Mesothelial cell of epicardium (in vitro differentiated cells): ENCODE measurements around the gene PCAT6. TPM values are rescaled to one million over a fixed set of nuclear protein-coding genes. Genes with fewer than 3 reads are reported as not detected.
A peak's percentile ranks its signal among the peaks of the same experiment; 100 is the strongest.
"Not testable (repeated sequence)": the region's sequence is repeated elsewhere in the genome, so short reads cannot be mapped to it uniquely, and the experiment has no call there.

Experiments
- DNase-seq, 2 experiments: peaks; one replicate each; pipeline ENCODE4 v3.0.0; 2021; ENCODE audit warnings: low spot score in 2 of 2; ENCODE audit not compliant: unreplicated experiment in 2 of 2
- H3K27ac Mint-ChIP-seq: 2 replicates; pipeline ENCODE4 v1.8.0; 2021; ENCODE audit warnings: mixed read lengths
- H3K27me3 Mint-ChIP-seq: 2 replicates; pipeline ENCODE4 v1.8.0; 2021; ENCODE audit warnings: low read depth, mixed read lengths
- H3K36me3 Mint-ChIP-seq: 2 replicates; pipeline ENCODE4 v1.8.0; 2021; ENCODE audit warnings: mixed read lengths
- H3K4me1 Mint-ChIP-seq: 2 replicates; pipeline ENCODE4 v1.8.0; 2021; ENCODE audit warnings: mixed read lengths
- H3K4me3 Mint-ChIP-seq: 2 replicates; pipeline ENCODE4 v1.8.0; 2021; ENCODE audit warnings: mild to moderate bottlenecking, moderate library complexity, mixed read lengths
- H3K9me3 Mint-ChIP-seq: 2 replicates; pipeline ENCODE4 v1.8.0; 2021; ENCODE audit warnings: mixed read lengths
- CTCF ChIP-seq: fragments of 200-600 bp; sonication (generic); IDR thresholded peaks from one replicate; pipeline ENCODE4 v1.5.0; 2021; ENCODE audit warnings: antibody characterized with exemption; ENCODE audit not compliant: unreplicated experiment
- total RNA-seq: library from RNA; stranded (reverse); gene quantifications from 3 replicates; pipeline ENCODE4 v1.2.1, GENCODE V29; 2021

PCAT6 gene
- total RNA-seq, 1 donor from 2014 or later, result 9.9 TPM

- Mint-ChIP-seq H3K9me3 (no peaks in the 10 kb centered on the region), H3K36me3 (no peaks in the 10 kb centered on the region), H3K4me1 (peaks cover 23% of the 10 kb centered on the region), H3K27me3 (no peaks in the 10 kb centered on the region), H3K4me3 (no peak overlapping the region), H3K27ac (no peak overlapping the region)
- no peak for TF ChIP-seq CTCF
- no peak for DNase-seq
Measured at GRCh38 chr1:202815120-202815519, 4.4 kb downstream of the PCAT6 start.

- no peak for TF ChIP-seq CTCF
- Mint-ChIP-seq H3K4me3 (no peak overlapping the region), H3K36me3 (no peaks in the 10 kb centered on the region), H3K4me1 (peaks cover 9% of the 10 kb centered on the region), H3K27ac (no peak overlapping the region), H3K9me3 (no peaks in the 10 kb centered on the region), H3K27me3 (no peaks in the 10 kb centered on the region)
- DNase-seq, result no peak
Measured at GRCh38 chr1:202818819-202819218, 8.1 kb downstream of the PCAT6 start.

GRCh38 chr1:202821467-202821866, 10.7 kb downstream of the PCAT6 start:
- peak overlapping the region; percentile 87 for H3K27ac Mint-ChIP-seq
- no peaks in the 10 kb centered on the region for H3K9me3 Mint-ChIP-seq
- DNase-seq, result no peak
- no peaks in the 10 kb centered on the region for H3K36me3 Mint-ChIP-seq
- no peak for TF ChIP-seq CTCF
- no peaks in the 10 kb centered on the region for H3K27me3 Mint-ChIP-seq
- peaks cover 7% of the 10 kb centered on the region for H3K4me1 Mint-ChIP-seq
- no peak overlapping the region for H3K4me3 Mint-ChIP-seq

- no peak overlapping the region for H3K4me3 Mint-ChIP-seq
- H3K36me3 Mint-ChIP-seq, result no peaks in the 10 kb centered on the region
- TF ChIP-seq CTCF, result no peak
- DNase-seq, result no peak
- no peaks in the 10 kb centered on the region for H3K27me3 Mint-ChIP-seq
- H3K27ac Mint-ChIP-seq, result no peak overlapping the region
- H3K9me3 Mint-ChIP-seq, result peaks cover 3% of the 10 kb centered on the region
- H3K4me1 Mint-ChIP-seq, result peaks cover 7% of the 10 kb centered on the region
Measured at GRCh38 chr1:202825748-202826147, 15.0 kb downstream of the PCAT6 start.

DNA sequence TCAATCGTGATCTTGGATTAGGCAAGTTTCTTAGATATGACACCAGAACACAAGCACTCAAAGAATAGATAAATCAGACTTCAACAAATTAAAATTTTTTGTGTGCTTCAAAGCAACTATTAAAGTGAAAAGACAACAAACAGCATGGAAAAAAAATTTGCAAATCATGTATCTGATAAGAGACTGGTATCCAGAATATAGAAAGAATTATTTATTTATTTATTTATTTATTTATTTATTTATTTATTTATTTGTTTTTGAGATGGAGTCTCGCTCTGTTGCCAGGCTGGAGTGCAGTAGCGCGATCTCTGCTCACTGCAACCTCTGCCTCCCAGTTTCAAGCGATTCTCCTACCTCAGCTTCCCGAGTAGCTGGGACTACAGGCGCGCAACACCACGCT, 18.5 kb downstream of the PCAT6 start:
- not testable (repeated sequence) for H3K27me3 Mint-ChIP-seq, DNase-seq, H3K36me3 Mint-ChIP-seq, H3K4me3 Mint-ChIP-seq, H3K4me1 Mint-ChIP-seq, H3K9me3 Mint-ChIP-seq, H3K27ac Mint-ChIP-seq

DNA sequence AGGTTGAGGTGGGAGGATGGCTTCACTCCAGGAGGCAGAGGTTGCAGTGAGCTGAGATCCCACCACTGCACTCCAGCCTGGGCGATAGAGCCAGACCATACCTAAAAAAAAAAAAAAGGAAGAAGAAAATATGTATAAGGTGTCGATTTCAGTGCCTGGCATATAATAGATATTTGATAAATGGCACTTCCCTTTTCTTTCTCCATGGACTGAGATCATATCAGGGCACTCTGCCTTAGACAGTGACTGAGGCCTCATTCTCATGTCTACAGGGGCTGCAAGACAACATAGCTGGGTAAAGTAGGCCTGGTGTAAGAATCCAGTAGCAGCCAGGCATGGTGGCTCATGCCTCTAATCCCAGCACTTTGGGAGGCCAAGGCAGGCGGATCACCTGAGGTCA, 21.2 kb downstream of the PCAT6 start:
- no peak for TF ChIP-seq CTCF
- H3K27me3 Mint-ChIP-seq, result no peaks in the 10 kb centered on the region
- H3K36me3 Mint-ChIP-seq, result no peaks in the 10 kb centered on the region
- no peak overlapping the region for H3K4me3 Mint-ChIP-seq
- H3K4me1 Mint-ChIP-seq, result peaks cover 17% of the 10 kb centered on the region
- H3K9me3 Mint-ChIP-seq, result peaks cover 3% of the 10 kb centered on the region
- no peak for DNase-seq
- H3K27ac Mint-ChIP-seq, result no peak overlapping the region
